HL-60 (cell line): ENCODE data around the gene RIMS3.

Experiments used
- DNase-seq, 2 experiments: peaks; one replicate each; pipeline ENCODE4 v3.0.0-alpha.2; 2010 to 2020; ENCODE audit warnings: low read depth in 1 of 2, low spot score in 1 of 2
- H3K27ac ChIP-seq: fragments of 250-450 bp; sonication (Bioruptor Pico); replicated peaks from 2 replicates; pipeline ENCODE4 v1.5.1; 2020; ENCODE audit warnings: mild to moderate bottlenecking, moderate library complexity
- H3K27me3 ChIP-seq: fragments of 250-450 bp; sonication (Bioruptor Pico); 2 replicates; pipeline ENCODE4 v1.5.1; 2021; ENCODE audit warnings: mild to moderate bottlenecking, moderate library complexity; ENCODE audit not compliant: insufficient read depth, poor library complexity, severe bottlenecking
- H3K4me3 ChIP-seq: replicated peaks from 2 replicates; pipeline ENCODE4 v1.5.1; 2011; ENCODE audit warnings: mild to moderate bottlenecking, control low read depth, low read length; ENCODE audit not compliant: insufficient read depth
- CTCF ChIP-seq: IDR thresholded peaks from one replicate; pipeline ENCODE4 v1.5.1; 2011; ENCODE audit warnings: low read length, control low read depth, inconsistent platforms; ENCODE audit not compliant: insufficient read depth
- GABPA ChIP-seq: IDR thresholded peaks from 2 replicates; pipeline ENCODE4 v1.6.1; 2012; ENCODE audit warnings: low read depth
- POLR2AphosphoS5 ChIP-seq: IDR thresholded peaks from 2 replicates; pipeline ENCODE4 v1.6.1; 2012; ENCODE audit warnings: low read depth
- REST ChIP-seq: IDR thresholded peaks from 2 replicates; pipeline ENCODE4 v1.6.1; 2012; ENCODE audit warnings: low read depth; ENCODE audit not compliant: insufficient replicate concordance
- SPI1 ChIP-seq: IDR thresholded peaks from 2 replicates; pipeline ENCODE4 v1.6.1; 2012; ENCODE audit warnings: low read depth, mild to moderate bottlenecking, borderline replicate concordance

Gene RIMS3

GRCh38 chr1:40636777-40637176, 28.7 kb downstream of the RIMS3 start:
- no peak overlapping the region for H3K27ac ChIP-seq
- TF ChIP-seq CTCF = no peak
- TF ChIP-seq GABPA = no peak
- TF ChIP-seq POLR2AphosphoS5 = no peak
- TF ChIP-seq REST = no peak
- no peak for TF ChIP-seq SPI1
- H3K27me3 ChIP-seq = peaks cover 2% of the 10 kb centered on the region
- H3K4me3 ChIP-seq = no peak overlapping the region
- no peak for DNase-seq

- DNase-seq = no peak
- no peak overlapping the region for H3K4me3 ChIP-seq
- TF ChIP-seq CTCF (no peak), SPI1 (no peak), POLR2AphosphoS5 (no peak), REST (no peak), GABPA (no peak)
- no peak overlapping the region for H3K27ac ChIP-seq
- peaks cover 2% of the 10 kb centered on the region for H3K27me3 ChIP-seq
These were observed 29.6 kb downstream of the RIMS3 start for GRCh38 chr1:40635763-40636500.

GRCh38 chr1:40634901-40635655, 30.4 kb downstream of the RIMS3 start:
- peaks cover 2% of the 10 kb centered on the region for H3K27me3 ChIP-seq
- H3K27ac ChIP-seq = no peak overlapping the region
- TF ChIP-seq CTCF = no peak
- TF ChIP-seq REST = no peak
- TF ChIP-seq GABPA = no peak
- TF ChIP-seq POLR2AphosphoS5 = no peak
- no peak for TF ChIP-seq SPI1
- DNase-seq = no peak
- H3K4me3 ChIP-seq = no peak overlapping the region
